Endothelial cell (in vitro differentiated cells): ENCODE data around the gene PEMT. TPM values are rescaled to one million over a fixed set of nuclear protein-coding genes. Genes with fewer than 3 reads are reported as not detected.

ENCODE experiments used
- DNase-seq: peaks from one replicate; pipeline ENCODE4 v3.0.0; 2021; ENCODE audit warnings: low spot score
- H3K27ac Mint-ChIP-seq: one replicate; pipeline ENCODE4 v1.8.0; 2021; ENCODE audit warnings: mixed read lengths, inconsistent platforms; ENCODE audit not compliant: unreplicated experiment
- H3K27me3 Mint-ChIP-seq: one replicate; pipeline ENCODE4 v1.8.0; 2021; ENCODE audit warnings: mild to moderate bottlenecking, moderate library complexity, mixed read lengths, inconsistent platforms; ENCODE audit not compliant: unreplicated experiment
- H3K36me3 Mint-ChIP-seq: one replicate; pipeline ENCODE4 v1.8.0; 2021; ENCODE audit warnings: mild to moderate bottlenecking, low read depth, mixed read lengths, inconsistent platforms; ENCODE audit not compliant: unreplicated experiment
- H3K4me1 Mint-ChIP-seq: one replicate; pipeline ENCODE4 v1.8.0; 2021; ENCODE audit warnings: mild to moderate bottlenecking, mixed read lengths, inconsistent platforms; ENCODE audit not compliant: unreplicated experiment
- H3K4me3 Mint-ChIP-seq: one replicate; pipeline ENCODE4 v1.8.0; 2021; ENCODE audit warnings: mild to moderate bottlenecking, mixed read lengths, inconsistent platforms; ENCODE audit not compliant: unreplicated experiment
- H3K9me3 Mint-ChIP-seq: one replicate; pipeline ENCODE4 v1.8.0; 2021; ENCODE audit warnings: mixed read lengths, inconsistent platforms; ENCODE audit not compliant: unreplicated experiment
- CTCF ChIP-seq: fragments of 200-600 bp; sonication (generic); IDR thresholded peaks from one replicate; pipeline ENCODE4 v1.5.0; 2021; ENCODE audit warnings: antibody characterized with exemption; ENCODE audit not compliant: unreplicated experiment
- total RNA-seq: library from RNA; stranded (reverse); fragmentation: NEBNext Ultra II Directional; extraction: Animal tissue kit (Norgen Biotek cat#: 25700); gene quantifications from one replicate; pipeline ENCODE4 v1.2.1, GENCODE V29; 2021; ENCODE audit not compliant: unreplicated experiment

The PEMT gene
- total RNA-seq, 1 donor from 2014 or later: 29.7 TPM

GRCh38 chr17:17551361-17551760 lies 40.1 kb downstream of the PEMT start:
- Mint-ChIP-seq H3K4me1 (no peaks in the 10 kb centered on the region), H3K27me3 (peaks cover 6% of the 10 kb centered on the region), H3K27ac (no peak overlapping the region), H3K4me3 (no peak overlapping the region), H3K36me3 (no peaks in the 10 kb centered on the region), H3K9me3 (no peaks in the 10 kb centered on the region)
- no peak for TF ChIP-seq CTCF
- DNase-seq: no peak

- no peaks in the 10 kb centered on the region for H3K36me3 Mint-ChIP-seq
- H3K9me3 Mint-ChIP-seq: no peaks in the 10 kb centered on the region
- no peaks in the 10 kb centered on the region for H3K4me1 Mint-ChIP-seq
- no peak overlapping the region for H3K4me3 Mint-ChIP-seq
- H3K27me3 Mint-ChIP-seq: peaks cover 6% of the 10 kb centered on the region
- no peak overlapping the region for H3K27ac Mint-ChIP-seq
- TF ChIP-seq CTCF: no peak
- DNase-seq: no peak
Measured at GRCh38 chr17:17549732-17550366, 41.7 kb downstream of the PEMT start.

GRCh38 chr17:17548044-17548443 lies 43.5 kb downstream of the PEMT start:
- no peak overlapping the region for H3K27ac Mint-ChIP-seq
- H3K9me3 Mint-ChIP-seq: no peaks in the 10 kb centered on the region
- H3K36me3 Mint-ChIP-seq: no peaks in the 10 kb centered on the region

GRCh38 chr17:17547210-17547764 lies 44.2 kb downstream of the PEMT start:
- no peak for DNase-seq
- H3K27me3 Mint-ChIP-seq: peaks cover 6% of the 10 kb centered on the region
- no peaks in the 10 kb centered on the region for H3K9me3 Mint-ChIP-seq
- no peaks in the 10 kb centered on the region for H3K36me3 Mint-ChIP-seq
- H3K4me3 Mint-ChIP-seq: no peak overlapping the region
- H3K4me1 Mint-ChIP-seq: no peaks in the 10 kb centered on the region
- no peak for TF ChIP-seq CTCF
- H3K27ac Mint-ChIP-seq: no peak overlapping the region

More at GRCh38 chr17:17548044-17548443, 43.5 kb downstream of the PEMT start:
- no peak for DNase-seq
- Mint-ChIP-seq H3K4me3 (no peak overlapping the region), H3K27me3 (peaks cover 8% of the 10 kb centered on the region), H3K4me1 (no peaks in the 10 kb centered on the region)
- no peak for TF ChIP-seq CTCF

GRCh38 chr17:17546399-17547185 lies 44.9 kb downstream of the PEMT start:
- no peak overlapping the region for H3K27ac Mint-ChIP-seq
- TF ChIP-seq CTCF: no peak
- no peaks in the 10 kb centered on the region for H3K36me3 Mint-ChIP-seq
- no peaks in the 10 kb centered on the region for H3K4me1 Mint-ChIP-seq
- H3K27me3 Mint-ChIP-seq: peaks cover 6% of the 10 kb centered on the region
- no peaks in the 10 kb centered on the region for H3K9me3 Mint-ChIP-seq
- no peak overlapping the region for H3K4me3 Mint-ChIP-seq
- no peak for DNase-seq
